NCI-H2081 treated with DMSO at 0.1 percent for 48 hours (cell line): Measurements from ENCODE around the gene GADD45G.

Experiments
- DNase-seq: peaks from one replicate; lab custom pipeline; 2025; lab: John Stamatoyannopoulos, UW

Gene GADD45G

GRCh38 chr9:89609426-89610006 lies 4.7 kb downstream of the GADD45G start:
- no peak for DNase-seq

GRCh38 chr9:89610391-89610925 lies 5.6 kb downstream of the GADD45G start:
- DNase-seq, result no peak

GRCh38 chr9:89611425-89611824 lies 6.6 kb downstream of the GADD45G start:
- DNase-seq, result no peak

DNA sequence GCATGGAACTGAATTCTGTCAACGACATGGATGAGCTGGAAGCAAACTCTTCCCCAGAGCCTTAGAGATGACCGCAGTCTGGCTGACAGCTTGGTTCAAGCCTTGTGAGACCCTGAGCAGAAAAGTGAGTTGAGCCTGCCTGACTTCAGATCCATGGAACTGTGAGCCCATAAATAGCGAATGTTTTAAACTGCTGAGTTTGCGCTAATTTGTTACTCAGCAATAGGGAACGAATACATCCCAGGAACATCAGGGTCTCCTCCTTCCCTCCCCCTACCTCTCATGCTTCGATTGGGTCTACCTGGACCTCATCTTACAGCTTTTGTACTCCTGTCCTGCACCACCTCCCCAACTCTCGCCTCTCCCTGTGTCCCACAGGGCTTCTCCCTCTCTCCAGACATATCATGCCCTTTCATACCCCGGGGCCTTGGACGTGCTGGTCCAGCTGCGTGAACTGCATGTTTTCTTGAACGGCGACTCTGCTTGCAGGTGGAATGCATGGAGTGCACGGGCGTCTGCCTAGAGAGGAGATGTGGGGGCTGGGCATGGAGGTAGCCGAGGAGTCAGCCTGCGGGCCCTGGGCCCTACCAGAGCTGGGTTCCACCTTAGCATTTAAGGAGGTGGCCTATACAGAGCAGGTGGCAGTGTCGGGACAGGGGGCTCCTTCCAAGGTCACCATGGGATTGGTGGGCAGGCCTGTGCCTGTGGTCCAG lies 7.9 kb downstream of the GADD45G start:
- no peak for DNase-seq

DNA sequence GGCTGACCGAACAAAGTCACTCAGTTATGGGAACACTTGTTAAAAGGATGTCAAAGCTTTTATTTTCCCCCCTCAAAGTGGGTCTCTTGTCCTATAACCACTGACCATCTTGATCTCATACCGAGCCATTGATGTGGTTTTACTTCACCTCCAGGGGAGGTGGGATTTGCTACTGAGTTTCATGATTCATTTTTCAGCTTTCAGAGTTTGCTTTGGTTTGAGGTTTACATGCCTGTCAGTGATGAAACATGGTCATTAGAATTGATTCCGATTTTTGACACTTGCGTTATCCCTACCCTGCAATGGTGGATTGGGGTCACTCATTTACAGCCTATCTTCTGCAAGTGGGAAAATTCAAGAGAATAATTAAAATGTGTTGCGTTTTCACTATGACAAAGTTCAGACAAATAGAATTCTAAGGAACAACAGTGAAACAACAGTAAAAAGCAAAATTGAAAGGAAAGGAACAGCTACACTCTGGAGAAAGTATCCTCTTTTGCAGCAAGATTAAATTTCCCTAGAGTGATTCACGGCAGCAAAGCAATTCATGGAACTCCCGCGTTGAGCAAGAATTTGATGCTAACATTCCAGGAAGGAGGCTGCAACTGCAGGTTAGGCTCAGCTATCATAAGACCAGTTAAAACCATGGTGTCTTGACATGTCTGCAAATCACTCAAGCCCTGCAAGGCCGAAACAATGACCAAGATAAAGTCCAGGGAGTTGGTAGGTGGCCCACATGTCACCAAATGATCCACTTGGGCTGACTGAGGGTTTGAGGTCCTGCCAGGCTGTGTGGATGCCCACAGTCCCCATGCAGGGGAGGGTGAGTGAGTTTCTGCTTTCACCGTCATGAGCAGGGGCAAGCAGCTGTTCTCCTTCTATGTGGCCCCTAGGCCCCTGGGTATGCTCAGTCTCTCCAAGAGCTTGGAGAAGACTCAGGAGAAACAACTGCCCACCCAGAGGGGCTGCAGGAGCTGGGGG lies 9.4 kb downstream of the GADD45G start:
- no peak for DNase-seq

DNA sequence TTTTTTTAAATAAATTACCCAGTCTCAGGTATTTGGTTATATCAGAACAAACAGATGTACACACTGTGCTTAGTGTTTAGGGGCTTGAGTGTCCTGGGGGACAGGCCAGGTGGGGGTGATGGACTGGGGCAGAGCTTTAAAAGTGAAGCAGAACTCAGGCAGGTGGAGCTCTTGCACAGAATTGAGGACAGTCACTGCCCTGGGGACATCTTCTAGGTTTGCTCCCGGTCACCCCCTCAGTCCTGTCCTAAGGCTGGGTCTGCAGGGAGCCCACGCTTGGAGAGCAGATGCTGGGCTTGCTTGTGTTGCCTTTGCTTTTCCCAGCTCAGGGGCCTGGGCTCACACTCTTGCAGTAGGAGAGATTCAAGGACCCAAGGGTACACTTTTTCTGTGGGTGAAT lies 10.8 kb downstream of the GADD45G start:
- no peak for DNase-seq

GRCh38 chr9:89616411-89616810 lies 11.6 kb downstream of the GADD45G start:
- no peak for DNase-seq

GRCh38 chr9:89617978-89618377 lies 13.2 kb downstream of the GADD45G start:
- DNase-seq, result no peak

GRCh38 chr9:89619019-89619418 lies 14.2 kb downstream of the GADD45G start:
- no peak for DNase-seq

GRCh38 chr9:89619424-89620138 lies 14.8 kb downstream of the GADD45G start:
- no peak for DNase-seq

DNA sequence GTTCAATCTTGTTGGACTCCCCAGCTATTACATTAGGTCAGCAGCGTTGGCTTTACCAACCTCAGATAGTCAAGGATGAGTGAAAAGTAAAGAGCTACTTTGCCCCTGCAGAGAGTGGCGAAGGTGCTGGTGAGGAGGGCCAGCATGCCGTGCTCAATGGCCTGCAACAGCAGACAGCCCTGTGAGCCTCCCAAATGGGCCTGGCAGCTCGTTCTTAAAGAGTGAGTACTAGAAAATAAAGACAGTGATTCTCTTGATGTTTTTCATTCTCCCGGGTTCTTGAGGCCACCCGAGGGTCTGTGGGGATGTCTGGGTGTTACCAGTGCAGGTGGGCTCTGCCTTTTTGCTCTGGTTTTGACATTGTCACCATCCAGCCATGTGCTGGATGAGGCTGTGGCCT lies 16.2 kb downstream of the GADD45G start:
- no peak for DNase-seq

DNA sequence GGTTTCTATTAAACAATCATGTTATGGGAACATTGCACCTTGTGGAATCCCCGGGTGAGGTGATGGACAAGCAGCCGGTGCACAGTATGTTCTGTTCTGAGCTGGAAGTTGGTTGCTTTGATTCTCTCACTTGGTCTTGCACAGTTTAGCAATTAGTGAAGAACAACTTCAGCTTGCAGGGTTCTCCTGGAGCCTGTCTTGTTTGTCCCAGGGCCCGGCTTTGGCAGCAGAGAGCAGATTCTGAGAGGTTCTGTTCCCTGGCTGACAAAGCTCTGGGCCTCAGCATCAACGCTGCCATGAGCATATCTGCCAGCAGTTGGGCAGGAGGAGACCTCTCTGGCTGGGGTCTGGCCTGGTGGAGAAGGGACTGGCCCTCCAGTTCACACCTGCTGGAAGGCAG lies 16.9 kb downstream of the GADD45G start:
- no peak for DNase-seq

DNA sequence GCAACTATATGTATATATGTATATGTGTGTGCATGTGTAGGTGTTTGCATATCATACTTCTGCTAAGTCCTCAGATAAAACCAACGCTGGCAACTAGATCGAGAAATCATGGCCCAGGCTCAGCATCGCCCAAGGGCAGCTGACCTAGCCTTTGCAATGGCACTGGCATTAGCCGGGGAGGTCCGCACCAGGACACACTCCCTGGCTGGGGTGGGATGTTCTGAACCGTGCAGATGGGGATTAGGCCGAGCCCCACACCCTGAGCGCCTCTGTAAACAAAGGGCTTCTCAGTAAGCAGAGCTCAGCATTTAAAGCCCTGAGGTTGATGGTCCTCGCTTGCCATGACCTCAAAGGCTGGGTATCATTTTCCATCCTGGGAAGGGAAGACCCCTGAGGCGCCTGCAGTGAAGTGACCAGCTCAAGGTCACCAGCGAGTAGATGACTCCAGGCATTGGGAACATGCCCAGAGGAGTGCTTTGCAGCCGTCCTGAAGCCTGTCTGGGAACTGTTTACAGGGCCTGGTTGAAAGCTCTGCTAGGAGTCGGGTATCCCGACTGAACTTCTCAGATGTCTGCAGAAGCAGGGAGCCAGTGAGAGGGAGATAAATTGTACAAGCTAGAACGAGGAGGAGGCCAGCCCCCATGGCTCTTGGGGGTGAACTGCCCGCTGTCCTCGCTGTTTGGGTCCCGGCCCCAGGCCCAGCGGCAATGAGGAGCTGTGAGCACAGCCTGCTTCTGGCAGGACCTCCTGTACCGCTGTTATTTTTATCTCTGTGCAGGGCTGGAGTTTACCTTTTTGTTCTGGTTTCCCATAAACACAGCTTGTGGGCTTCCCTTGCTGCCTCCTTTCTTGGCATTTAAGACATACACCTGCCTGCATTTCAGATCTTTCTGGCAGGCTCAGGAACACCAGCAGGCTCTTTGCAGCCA lies 18.4 kb downstream of the GADD45G start:
- DNase-seq, result peak; percentile 51

- DNase-seq, result peak; percentile 67
Observed at GRCh38 chr9:89623925-89624420, 19.2 kb downstream of the GADD45G start.

GRCh38 chr9:89625721-89626687 lies 21.2 kb downstream of the GADD45G start:
- no peak for DNase-seq

DNA sequence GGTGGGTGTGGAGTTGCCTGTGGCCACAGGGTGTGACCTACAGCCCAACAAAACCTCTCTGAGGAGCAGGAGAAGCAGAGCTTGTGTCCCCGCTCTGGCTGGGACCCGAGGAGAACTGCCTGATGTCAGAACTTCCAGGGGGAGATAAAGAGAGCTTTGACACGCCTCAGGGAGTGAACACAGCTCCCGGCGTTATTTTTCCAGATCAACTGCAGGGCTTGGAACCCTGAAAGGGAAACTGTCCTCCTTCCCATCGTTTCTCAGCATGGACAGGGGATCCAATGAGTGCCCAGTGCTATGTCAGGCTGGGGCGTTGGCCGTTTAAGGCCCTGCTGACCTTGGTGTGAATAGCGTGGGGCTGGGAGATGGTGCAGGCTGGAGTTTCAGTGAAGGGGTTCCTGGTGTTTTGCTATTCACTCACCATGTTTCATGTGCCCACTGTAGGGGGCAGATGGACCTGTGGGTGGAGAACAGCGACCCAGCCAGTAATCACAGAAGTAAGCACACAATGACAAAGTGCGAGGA lies 22.0 kb downstream of the GADD45G start:
- DNase-seq, result no peak

- DNase-seq, result no peak
Observed at GRCh38 chr9:89628601-89629000, 23.8 kb downstream of the GADD45G start.

GRCh38 chr9:89629081-89629976 lies 24.5 kb downstream of the GADD45G start:
- DNase-seq, result no peak
